ENCODE results near the gene FAHD1. TPM values are rescaled to one million over a fixed set of nuclear protein-coding genes. Genes with fewer than 3 reads are reported as not detected.

FAHD1 gene
- total and polyA plus RNA-seq, 3 experiments from 2014 or later = 19.3 to 26.7 (median 20.9) TPM

GRCh38 chr16:1815461-1815860, 11.5 kb upstream of the FAHD1 start:
- Histone ChIP-seq H3K4me3 (ENCODE audit: low read length) (no peak overlapping the region), H3K4me1 (ENCODE audit: insufficient read depth, low read length) (no peaks in the 10 kb centered on the region), H3K27ac (ENCODE audit: low read depth, low read length) (no peak overlapping the region), H3K27me3 (ENCODE audit: insufficient read depth, low read length, poor library complexity, severe bottlenecking) (no peaks in the 10 kb centered on the region), H3K36me3 (ENCODE audit: insufficient read depth, low read length) (peaks cover 14% of the 10 kb centered on the region), H3K9me3 (ENCODE audit: low read length) (no peaks in the 10 kb centered on the region)
- H3K9me3 Mint-ChIP-seq = no peaks in the 10 kb centered on the region
- no peaks in the 10 kb centered on the region for H3K27me3 Mint-ChIP-seq
- no peak for DNase-seq
- H3K4me3 Mint-ChIP-seq = no peak overlapping the region
- peak overlapping the region in 3 of 8 donors; percentile 17 to 43 (median 27) for H3K27ac Mint-ChIP-seq
- H3K4me1 Mint-ChIP-seq = peaks cover 0 to 11% (median 5%) of the 10 kb centered on the region in 3 donors
- CTCF ChIA-PET = no interaction called here
- POLR2A ChIA-PET = no interaction called here
- peaks cover 0 to 53% (median 9%) of the 10 kb centered on the region in 3 donors for H3K36me3 Mint-ChIP-seq

- Histone ChIP-seq H3K4me1 (ENCODE audit: insufficient read depth, low read length) (no peaks in the 10 kb centered on the region), H3K4me3 (ENCODE audit: low read length) (no peak overlapping the region), H3K27ac (ENCODE audit: low read depth, low read length) (no peak overlapping the region), H3K27me3 (ENCODE audit: insufficient read depth, low read length, poor library complexity, severe bottlenecking) (no peaks in the 10 kb centered on the region), H3K36me3 (ENCODE audit: insufficient read depth, low read length) (peaks cover 14% of the 10 kb centered on the region), H3K9me3 (ENCODE audit: low read length) (no peaks in the 10 kb centered on the region)
- Mint-ChIP-seq H3K4me1 (peaks cover 0 to 11% (median 5%) of the 10 kb centered on the region in 3 donors), H3K9me3 (no peaks in the 10 kb centered on the region), H3K36me3 (peaks cover 0 to 61% (median 9%) of the 10 kb centered on the region in 3 donors), H3K27ac (no peak overlapping the region), H3K4me3 (no peak overlapping the region), H3K27me3 (no peaks in the 10 kb centered on the region)
- no peak for DNase-seq
- CTCF ChIA-PET = no interaction called here
- POLR2A ChIA-PET = no interaction called here
Observed at GRCh38 chr16:1816396-1817275, 10.4 kb upstream of the FAHD1 start.

- peaks cover 0 to 62% (median 9%) of the 10 kb centered on the region in 3 donors for H3K36me3 Mint-ChIP-seq
- no peaks in the 10 kb centered on the region for H3K27me3 ChIP-seq (ENCODE audit: insufficient read depth, low read length, poor library complexity, severe bottlenecking)
- no peak overlapping the region for H3K27ac ChIP-seq (ENCODE audit: low read depth, low read length)
- no peaks in the 10 kb centered on the region for H3K27me3 Mint-ChIP-seq
- H3K9me3 ChIP-seq (ENCODE audit: low read length) = no peaks in the 10 kb centered on the region
- no peaks in the 10 kb centered on the region for H3K9me3 Mint-ChIP-seq
- ChIA-PET CTCF (no interaction called here), POLR2A (no interaction called here)
- no peak overlapping the region for H3K4me3 Mint-ChIP-seq
- H3K36me3 ChIP-seq (ENCODE audit: insufficient read depth, low read length) = peaks cover 18% of the 10 kb centered on the region
- no peak for DNase-seq
- H3K4me1 ChIP-seq (ENCODE audit: insufficient read depth, low read length) = no peaks in the 10 kb centered on the region
- H3K4me3 ChIP-seq (ENCODE audit: low read length) = no peak overlapping the region
- peaks cover 0 to 11% (median 5%) of the 10 kb centered on the region in 3 donors for H3K4me1 Mint-ChIP-seq
- peak overlapping the region in 1 of 8 donors; percentile 46 for H3K27ac Mint-ChIP-seq
Observed at GRCh38 chr16:1817276-1817589, 9.8 kb upstream of the FAHD1 start.

- H3K27ac Mint-ChIP-seq = peak overlapping the region in 2 of 8 donors; percentile 5 to 19
- H3K36me3 ChIP-seq (ENCODE audit: insufficient read depth, low read length) = peaks cover 23% of the 10 kb centered on the region
Observed at GRCh38 chr16:1817716-1818115, 9.3 kb upstream of the FAHD1 start.

GRCh38 chr16:1818204-1818872, 8.7 kb upstream of the FAHD1 start:
- ChIA-PET POLR2A (no interaction called here), CTCF (no interaction called here)
- Histone ChIP-seq H3K4me3 (ENCODE audit: low read length) (no peak overlapping the region), H3K36me3 (ENCODE audit: insufficient read depth, low read length) (peaks cover 25% of the 10 kb centered on the region), H3K4me1 (ENCODE audit: insufficient read depth, low read length) (no peaks in the 10 kb centered on the region), H3K9me3 (ENCODE audit: low read length) (no peaks in the 10 kb centered on the region), H3K27ac (ENCODE audit: low read depth, low read length) (no peak overlapping the region), H3K27me3 (ENCODE audit: insufficient read depth, low read length, poor library complexity, severe bottlenecking) (no peaks in the 10 kb centered on the region)
- DNase-seq = no peak
- Mint-ChIP-seq H3K9me3 (no peaks in the 10 kb centered on the region), H3K4me3 (no peak overlapping the region), H3K36me3 (peaks cover 0 to 64% (median 7%) of the 10 kb centered on the region in 3 donors), H3K27me3 (no peaks in the 10 kb centered on the region), H3K4me1 (peaks cover 0 to 6% (median 1%) of the 10 kb centered on the region in 3 donors), H3K27ac (peak overlapping the region in 1 of 8 donors; percentile 71)

More at GRCh38 chr16:1817716-1818115, 9.3 kb upstream of the FAHD1 start:
- Histone ChIP-seq H3K4me1 (ENCODE audit: insufficient read depth, low read length) (no peaks in the 10 kb centered on the region), H3K4me3 (ENCODE audit: low read length) (no peak overlapping the region), H3K27ac (ENCODE audit: low read depth, low read length) (no peak overlapping the region), H3K9me3 (ENCODE audit: low read length) (no peaks in the 10 kb centered on the region), H3K27me3 (ENCODE audit: insufficient read depth, low read length, poor library complexity, severe bottlenecking) (no peaks in the 10 kb centered on the region)
- H3K9me3 Mint-ChIP-seq = no peaks in the 10 kb centered on the region
- POLR2A ChIA-PET = no interaction called here
- no peak for DNase-seq
- peaks cover 0 to 11% (median 5%) of the 10 kb centered on the region in 3 donors for H3K4me1 Mint-ChIP-seq
- H3K27me3 Mint-ChIP-seq = no peaks in the 10 kb centered on the region
- H3K4me3 Mint-ChIP-seq = peak overlapping the region in 1 of 7 donors; percentile 37
- peaks cover 0 to 66% (median 9%) of the 10 kb centered on the region in 3 donors for H3K36me3 Mint-ChIP-seq
- CTCF ChIA-PET = no interaction called here

GRCh38 chr16:1818873-1819525, 8.0 kb upstream of the FAHD1 start:
- Histone ChIP-seq H3K4me1 (ENCODE audit: insufficient read depth, low read length) (peaks cover 5% of the 10 kb centered on the region), H3K36me3 (ENCODE audit: insufficient read depth, low read length) (peaks cover 25% of the 10 kb centered on the region), H3K4me3 (ENCODE audit: low read length) (no peak overlapping the region), H3K27me3 (ENCODE audit: insufficient read depth, low read length, poor library complexity, severe bottlenecking) (no peaks in the 10 kb centered on the region), H3K9me3 (ENCODE audit: low read length) (no peaks in the 10 kb centered on the region), H3K27ac (ENCODE audit: low read depth, low read length) (no peak overlapping the region)
- Mint-ChIP-seq H3K27me3 (no peaks in the 10 kb centered on the region), H3K36me3 (peaks cover 0 to 60% (median 4%) of the 10 kb centered on the region in 3 donors), H3K4me3 (no peak overlapping the region), H3K4me1 (peaks cover 2 to 7% (median 4%) of the 10 kb centered on the region in 3 donors), H3K27ac (peak overlapping the region in 3 of 8 donors; percentile 51 to 71 (median 56)), H3K9me3 (no peaks in the 10 kb centered on the region)
- no peak for DNase-seq
- POLR2A ChIA-PET = no interaction called here
- CTCF ChIA-PET = no interaction called here

GRCh38 chr16:1819611-1820010, 7.4 kb upstream of the FAHD1 start:
- peaks cover 25% of the 10 kb centered on the region for H3K36me3 ChIP-seq (ENCODE audit: insufficient read depth, low read length)
- H3K27me3 Mint-ChIP-seq = no peaks in the 10 kb centered on the region
- ChIA-PET CTCF (no interaction called here), POLR2A (no interaction called here)
- H3K27ac ChIP-seq (ENCODE audit: low read depth, low read length) = no peak overlapping the region
- no peak overlapping the region for H3K4me3 ChIP-seq (ENCODE audit: low read length)
- H3K4me1 Mint-ChIP-seq = peaks cover 5 to 13% (median 11%) of the 10 kb centered on the region in 3 donors
- H3K4me1 ChIP-seq (ENCODE audit: insufficient read depth, low read length) = peaks cover 11% of the 10 kb centered on the region
- H3K9me3 ChIP-seq (ENCODE audit: low read length) = no peaks in the 10 kb centered on the region
- no peaks in the 10 kb centered on the region for H3K9me3 Mint-ChIP-seq
- no peak for DNase-seq
- no peaks in the 10 kb centered on the region for H3K27me3 ChIP-seq (ENCODE audit: insufficient read depth, low read length, poor library complexity, severe bottlenecking)
- H3K27ac Mint-ChIP-seq = peak overlapping the region in 2 of 8 donors; percentile 51 to 56
- peaks cover 0 to 63% (median 4%) of the 10 kb centered on the region in 3 donors for H3K36me3 Mint-ChIP-seq
- no peak overlapping the region for H3K4me3 Mint-ChIP-seq

Data from CD8-positive, alpha-beta memory T cell (primary cell).